HepG2 (cell line): ENCODE results near the gene PPP6R2. TPM values are rescaled to one million over a fixed set of nuclear protein-coding genes. Genes with fewer than 3 reads are reported as not detected.

Experiments used
- ETV6 ChIP-seq: sonication (generic); formaldehyde crosslinking; conservative IDR thresholded peaks from 2 replicates; pipeline ENCODE4 v1.4.0; 2020; ENCODE audit warnings: missing genetic modification reagents
- GFI1 ChIP-seq: sonication (generic); formaldehyde crosslinking; IDR thresholded peaks from 2 replicates; pipeline ENCODE4 v1.5.0; 2020; ENCODE audit warnings: missing genetic modification reagents, mild to moderate bottlenecking, borderline replicate concordance
- IKZF4 ChIP-seq: sonication (generic); formaldehyde crosslinking; IDR thresholded peaks from 2 replicates; pipeline ENCODE4 v1.5.1; 2020; ENCODE audit warnings: borderline replicate concordance, mild to moderate bottlenecking, low read depth, missing genetic modification reagents; ENCODE audit errors: not compliant biosample characterization
- KAT7 ChIP-seq: IDR thresholded peaks from 2 replicates; pipeline ENCODE4 v1.6.1; 2018; ENCODE audit warnings: borderline replicate concordance, missing compliant biosample characterization
- PCBP1 ChIP-seq: fragments of 200-400 bp; formaldehyde crosslinking; IDR thresholded peaks from 2 replicates; pipeline ENCODE4 v1.6.1; 2017; ENCODE audit warnings: mild to moderate bottlenecking, low read depth, low read length, borderline replicate concordance
- ZMYM4 ChIP-seq: sonication (generic); formaldehyde crosslinking; IDR thresholded peaks from 2 replicates; pipeline ENCODE4 v1.8.1; 2023; ENCODE audit warnings: mild to moderate bottlenecking, missing genetic modification reagents
- ZNF160 ChIP-seq: sonication (generic); formaldehyde crosslinking; IDR thresholded peaks from 2 replicates; pipeline ENCODE4 v1.8.0; 2022; ENCODE audit warnings: mild to moderate bottlenecking, inconsistent platforms, missing genetic modification reagents
- ZNF350 ChIP-seq: sonication (generic); formaldehyde crosslinking; IDR thresholded peaks from 2 replicates; pipeline ENCODE4 v1.4.0; 2020; ENCODE audit warnings: mild to moderate bottlenecking, low read depth, missing genetic modification reagents, borderline replicate concordance
- ZNF549 ChIP-seq: sonication (generic); formaldehyde crosslinking; IDR thresholded peaks from 2 replicates; pipeline ENCODE4 v1.5.0; 2020; ENCODE audit warnings: missing genetic modification reagents
- ZNF644 ChIP-seq: IDR thresholded peaks from 2 replicates; pipeline ENCODE4 v1.6.1; 2016; ENCODE audit warnings: low read depth
- ZNF766 ChIP-seq: sonication (generic); formaldehyde crosslinking; IDR thresholded peaks from 2 replicates; pipeline ENCODE4 v1.5.0; 2020; ENCODE audit warnings: missing genetic modification reagents, borderline replicate concordance
- ZNF776 ChIP-seq: sonication (generic); formaldehyde crosslinking; IDR thresholded peaks from 2 replicates; pipeline ENCODE4 v1.4.0; 2020; ENCODE audit warnings: mild to moderate bottlenecking, missing genetic modification reagents
- polyA plus RNA-seq, 8 experiments: library from polyadenylated mRNA; depleted of rRNA in 3 of 8; stranded (reverse) in 7 of 8; unstranded in 1 of 8; fragments of >200 nt; fragmentation: Illumina TruSeq in 4 of 8; extraction: Trizol in 4 of 8; gene quantifications; 2 replicates each; pipeline versions ENCODE4 v1.2.1 to v1.2.3, GENCODE V29; 2011 to 2016; ENCODE audit warnings: low read depth in 4 of 8, missing spikeins in 1 of 8, mixed read lengths in 1 of 8; ENCODE audit not compliant: insufficient read depth in 1 of 8
- total RNA-seq, 5 experiments: library from RNA; depleted of rRNA; stranded (reverse); fragments of >200 nt; fragmentation: Illumina TruSeq; extraction: Trizol; gene quantifications; 2 replicates each; pipeline ENCODE4 v1.2.3, GENCODE V29; 2016; ENCODE audit warnings: low read depth in 1 of 5
- TF ChIP-seq, protein P1 (sequence below): IDR thresholded peaks from 2 replicates; pipeline ENCODE4 v1.6.1; 2016; ENCODE audit warnings: low read depth, control low read depth
- TF ChIP-seq, protein P2 (sequence below): sonication (generic); formaldehyde crosslinking; IDR thresholded peaks from 2 replicates; pipeline ENCODE4 v1.4.0; 2020; ENCODE audit warnings: low read depth, mild to moderate bottlenecking, missing genetic modification reagents
- TF ChIP-seq, protein P3 (sequence below): sonication (generic); formaldehyde crosslinking; IDR thresholded peaks from 2 replicates; pipeline ENCODE4 v1.4.0; 2020; ENCODE audit warnings: mild to moderate bottlenecking, missing genetic modification reagents
- TF ChIP-seq, protein P4 (sequence below): sonication (generic); formaldehyde crosslinking; conservative IDR thresholded peaks from 2 replicates; pipeline ENCODE4 v1.4.0; 2020; ENCODE audit warnings: missing genetic modification reagents
- TF ChIP-seq, protein P5 (sequence below): sonication (generic); formaldehyde crosslinking; IDR thresholded peaks from 2 replicates; pipeline ENCODE4 v1.4.0; 2020; ENCODE audit warnings: missing genetic modification reagents, borderline replicate concordance
- TF ChIP-seq, protein P6 (sequence below): sonication (generic); formaldehyde crosslinking; IDR thresholded peaks from 2 replicates; pipeline ENCODE4 v1.5.0; 2020; ENCODE audit warnings: mild to moderate bottlenecking, missing genetic modification reagents, borderline replicate concordance

Gene PPP6R2
- total and polyA plus RNA-seq, 2 of the 13 experiments (the other 11 are each of a cell fraction or from before 2014, with no cell fraction given), result 55.0 to 102 TPM

DNA sequence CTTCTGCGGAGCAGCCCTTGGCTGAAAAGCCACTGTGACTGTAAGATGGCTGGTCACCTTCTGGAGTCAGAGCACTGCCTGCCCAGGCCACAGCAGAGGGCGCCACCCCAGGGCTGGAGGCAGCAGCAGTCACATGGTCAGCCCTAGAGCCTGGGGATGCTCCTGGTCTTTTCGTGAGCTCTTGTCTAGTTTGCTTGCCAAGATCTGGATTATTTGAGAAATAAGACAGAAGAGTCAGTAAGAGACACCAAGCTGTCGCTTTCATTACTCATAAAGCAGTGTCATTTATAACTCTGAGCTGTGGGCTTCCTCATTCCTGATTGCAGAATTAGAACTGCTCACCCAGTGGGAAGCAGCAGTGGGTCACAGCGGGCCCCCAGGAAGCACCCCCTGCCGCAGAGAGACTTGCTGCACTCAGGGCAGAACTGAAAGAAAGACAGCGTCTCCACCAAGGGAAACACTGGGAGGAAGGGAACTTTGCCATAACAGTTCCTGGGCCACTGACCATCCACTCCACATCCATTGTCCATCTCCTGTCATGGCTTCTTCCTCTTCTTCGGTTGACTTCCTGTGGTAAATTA lies 56.7 kb downstream of the PPP6R2 start (continued):
- TF ChIP-seq, protein P1, sequence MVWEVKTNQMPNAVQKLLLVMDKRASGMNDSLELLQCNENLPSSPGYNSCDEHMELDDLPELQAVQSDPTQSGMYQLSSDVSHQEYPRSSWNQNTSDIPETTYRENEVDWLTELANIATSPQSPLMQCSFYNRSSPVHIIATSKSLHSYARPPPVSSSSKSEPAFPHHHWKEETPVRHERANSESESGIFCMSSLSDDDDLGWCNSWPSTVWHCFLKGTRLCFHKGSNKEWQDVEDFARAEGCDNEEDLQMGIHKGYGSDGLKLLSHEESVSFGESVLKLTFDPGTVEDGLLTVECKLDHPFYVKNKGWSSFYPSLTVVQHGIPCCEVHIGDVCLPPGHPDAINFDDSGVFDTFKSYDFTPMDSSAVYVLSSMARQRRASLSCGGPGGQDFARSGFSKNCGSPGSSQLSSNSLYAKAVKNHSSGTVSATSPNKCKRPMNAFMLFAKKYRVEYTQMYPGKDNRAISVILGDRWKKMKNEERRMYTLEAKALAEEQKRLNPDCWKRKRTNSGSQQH, result no peak
- no peak for TF ChIP-seq ZNF644 (CRISPR knock-in tag)
- TF ChIP-seq, protein P2, sequence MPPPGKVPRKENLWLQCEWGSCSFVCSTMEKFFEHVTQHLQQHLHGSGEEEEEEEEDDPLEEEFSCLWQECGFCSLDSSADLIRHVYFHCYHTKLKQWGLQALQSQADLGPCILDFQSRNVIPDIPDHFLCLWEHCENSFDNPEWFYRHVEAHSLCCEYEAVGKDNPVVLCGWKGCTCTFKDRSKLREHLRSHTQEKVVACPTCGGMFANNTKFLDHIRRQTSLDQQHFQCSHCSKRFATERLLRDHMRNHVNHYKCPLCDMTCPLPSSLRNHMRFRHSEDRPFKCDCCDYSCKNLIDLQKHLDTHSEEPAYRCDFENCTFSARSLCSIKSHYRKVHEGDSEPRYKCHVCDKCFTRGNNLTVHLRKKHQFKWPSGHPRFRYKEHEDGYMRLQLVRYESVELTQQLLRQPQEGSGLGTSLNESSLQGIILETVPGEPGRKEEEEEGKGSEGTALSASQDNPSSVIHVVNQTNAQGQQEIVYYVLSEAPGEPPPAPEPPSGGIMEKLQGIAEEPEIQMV, result no peak
- TF ChIP-seq ZNF160 (CRISPR knock-in tag), result no peak
- no peak for TF ChIP-seq ZNF549 (CRISPR knock-in tag)
- TF ChIP-seq, protein P3, sequence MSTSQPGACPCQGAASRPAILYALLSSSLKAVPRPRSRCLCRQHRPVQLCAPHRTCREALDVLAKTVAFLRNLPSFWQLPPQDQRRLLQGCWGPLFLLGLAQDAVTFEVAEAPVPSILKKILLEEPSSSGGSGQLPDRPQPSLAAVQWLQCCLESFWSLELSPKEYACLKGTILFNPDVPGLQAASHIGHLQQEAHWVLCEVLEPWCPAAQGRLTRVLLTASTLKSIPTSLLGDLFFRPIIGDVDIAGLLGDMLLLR (CRISPR knock-in tag), result no peak
- no peak for TF ChIP-seq KAT7 (CRISPR knock-in tag)
- TF ChIP-seq IKZF4, result no peak
- no peak for TF ChIP-seq GFI1 (CRISPR knock-in tag)
- no peak for TF ChIP-seq ZNF350 (CRISPR knock-in tag)
- 0 out of 2 replicates have a peak, but pooled peaks have one; percentile 36 for TF ChIP-seq ZMYM4 (CRISPR knock-in tag)
- TF ChIP-seq ZNF776 (CRISPR knock-in tag), result no peak
- TF ChIP-seq, protein P4, sequence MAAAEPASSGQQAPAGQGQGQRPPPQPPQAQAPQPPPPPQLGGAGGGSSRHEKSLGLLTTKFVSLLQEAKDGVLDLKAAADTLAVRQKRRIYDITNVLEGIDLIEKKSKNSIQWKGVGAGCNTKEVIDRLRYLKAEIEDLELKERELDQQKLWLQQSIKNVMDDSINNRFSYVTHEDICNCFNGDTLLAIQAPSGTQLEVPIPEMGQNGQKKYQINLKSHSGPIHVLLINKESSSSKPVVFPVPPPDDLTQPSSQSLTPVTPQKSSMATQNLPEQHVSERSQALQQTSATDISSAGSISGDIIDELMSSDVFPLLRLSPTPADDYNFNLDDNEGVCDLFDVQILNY, result no peak
- TF ChIP-seq, protein P5, sequence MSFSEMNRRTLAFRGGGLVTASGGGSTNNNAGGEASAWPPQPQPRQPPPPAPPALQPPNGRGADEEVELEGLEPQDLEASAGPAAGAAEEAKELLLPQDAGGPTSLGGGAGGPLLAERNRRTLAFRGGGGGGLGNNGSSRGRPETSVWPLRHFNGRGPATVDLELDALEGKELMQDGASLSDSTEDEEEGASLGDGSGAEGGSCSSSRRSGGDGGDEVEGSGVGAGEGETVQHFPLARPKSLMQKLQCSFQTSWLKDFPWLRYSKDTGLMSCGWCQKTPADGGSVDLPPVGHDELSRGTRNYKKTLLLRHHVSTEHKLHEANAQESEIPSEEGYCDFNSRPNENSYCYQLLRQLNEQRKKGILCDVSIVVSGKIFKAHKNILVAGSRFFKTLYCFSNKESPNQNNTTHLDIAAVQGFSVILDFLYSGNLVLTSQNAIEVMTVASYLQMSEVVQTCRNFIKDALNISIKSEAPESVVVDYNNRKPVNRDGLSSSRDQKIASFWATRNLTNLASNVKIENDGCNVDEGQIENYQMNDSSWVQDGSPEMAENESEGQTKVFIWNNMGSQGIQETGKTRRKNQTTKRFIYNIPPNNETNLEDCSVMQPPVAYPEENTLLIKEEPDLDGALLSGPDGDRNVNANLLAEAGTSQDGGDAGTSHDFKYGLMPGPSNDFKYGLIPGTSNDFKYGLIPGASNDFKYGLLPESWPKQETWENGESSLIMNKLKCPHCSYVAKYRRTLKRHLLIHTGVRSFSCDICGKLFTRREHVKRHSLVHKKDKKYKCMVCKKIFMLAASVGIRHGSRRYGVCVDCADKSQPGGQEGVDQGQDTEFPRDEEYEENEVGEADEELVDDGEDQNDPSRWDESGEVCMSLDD (CRISPR knock-in tag), result no peak
- no peak for TF ChIP-seq ETV6 (CRISPR knock-in tag)
- no peak for TF ChIP-seq ZNF766 (CRISPR knock-in tag)
- TF ChIP-seq, protein P6, sequence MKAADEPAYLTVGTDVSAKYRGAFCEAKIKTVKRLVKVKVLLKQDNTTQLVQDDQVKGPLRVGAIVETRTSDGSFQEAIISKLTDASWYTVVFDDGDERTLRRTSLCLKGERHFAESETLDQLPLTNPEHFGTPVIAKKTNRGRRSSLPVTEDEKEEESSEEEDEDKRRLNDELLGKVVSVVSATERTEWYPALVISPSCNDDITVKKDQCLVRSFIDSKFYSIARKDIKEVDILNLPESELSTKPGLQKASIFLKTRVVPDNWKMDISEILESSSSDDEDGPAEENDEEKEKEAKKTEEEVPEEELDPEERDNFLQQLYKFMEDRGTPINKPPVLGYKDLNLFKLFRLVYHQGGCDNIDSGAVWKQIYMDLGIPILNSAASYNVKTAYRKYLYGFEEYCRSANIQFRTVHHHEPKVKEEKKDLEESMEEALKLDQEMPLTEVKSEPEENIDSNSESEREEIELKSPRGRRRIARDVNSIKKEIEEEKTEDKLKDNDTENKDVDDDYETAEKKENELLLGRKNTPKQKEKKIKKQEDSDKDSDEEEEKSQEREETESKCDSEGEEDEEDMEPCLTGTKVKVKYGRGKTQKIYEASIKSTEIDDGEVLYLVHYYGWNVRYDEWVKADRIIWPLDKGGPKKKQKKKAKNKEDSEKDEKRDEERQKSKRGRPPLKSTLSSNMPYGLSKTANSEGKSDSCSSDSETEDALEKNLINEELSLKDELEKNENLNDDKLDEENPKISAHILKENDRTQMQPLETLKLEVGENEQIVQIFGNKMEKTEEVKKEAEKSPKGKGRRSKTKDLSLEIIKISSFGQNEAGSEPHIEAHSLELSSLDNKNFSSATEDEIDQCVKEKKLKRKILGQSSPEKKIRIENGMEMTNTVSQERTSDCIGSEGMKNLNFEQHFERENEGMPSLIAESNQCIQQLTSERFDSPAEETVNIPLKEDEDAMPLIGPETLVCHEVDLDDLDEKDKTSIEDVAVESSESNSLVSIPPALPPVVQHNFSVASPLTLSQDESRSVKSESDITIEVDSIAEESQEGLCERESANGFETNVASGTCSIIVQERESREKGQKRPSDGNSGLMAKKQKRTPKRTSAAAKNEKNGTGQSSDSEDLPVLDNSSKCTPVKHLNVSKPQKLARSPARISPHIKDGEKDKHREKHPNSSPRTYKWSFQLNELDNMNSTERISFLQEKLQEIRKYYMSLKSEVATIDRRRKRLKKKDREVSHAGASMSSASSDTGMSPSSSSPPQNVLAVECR, result peak; percentile 23; the same call in 1 of the 2 replicates
- no peak for TF ChIP-seq PCBP1
